Measurements from ENCODE around the gene BLM.

The BLM gene

DNA sequence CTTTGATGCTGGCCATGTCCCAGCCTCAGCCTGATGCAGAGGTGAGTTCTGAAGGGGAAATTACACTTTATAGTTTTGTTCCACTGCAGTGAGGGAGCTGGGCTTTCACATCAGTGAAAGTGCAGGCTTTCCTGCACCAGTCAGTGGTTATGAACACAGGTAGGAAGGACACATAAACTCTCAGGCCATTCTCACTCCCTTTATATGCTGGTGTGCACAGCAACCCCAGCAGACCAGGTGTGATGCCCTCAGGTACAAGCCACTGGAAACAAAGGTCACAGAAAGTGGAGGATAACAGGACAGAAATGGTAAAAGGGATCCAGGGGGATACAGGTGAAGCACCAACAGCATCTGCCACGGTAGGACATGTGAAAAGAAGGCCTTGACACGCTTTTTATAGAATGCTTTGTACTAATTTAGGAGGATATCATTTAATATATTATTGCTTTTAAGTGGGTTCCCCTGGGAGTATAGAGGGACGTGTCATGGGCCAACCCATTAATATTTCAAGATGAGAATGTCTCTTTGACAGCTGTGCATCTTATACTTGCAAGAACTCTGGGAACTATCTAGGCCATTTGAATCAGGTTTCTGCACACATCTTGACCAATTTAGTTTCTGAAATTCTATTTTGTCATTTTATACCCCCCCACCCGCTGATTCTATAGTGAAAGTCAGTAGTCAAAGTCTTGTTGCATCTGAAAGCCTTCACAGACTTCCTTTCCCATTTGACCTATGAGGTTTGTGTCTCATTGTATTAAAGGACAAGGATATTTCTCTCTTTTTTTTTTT, 25.0 kb upstream of the BLM start:
- DNase-seq: no peak

- no peak for DNase-seq
Measured at GRCh38 chr15:90694987-90695386, 22.2 kb upstream of the BLM start.

GRCh38 chr15:90697175-90697574, 20.0 kb upstream of the BLM start:
- no peak for DNase-seq

- no peak for DNase-seq
Measured at GRCh38 chr15:90698629-90699028, 18.5 kb upstream of the BLM start.

GRCh38 chr15:90701048-90701447, 16.1 kb upstream of the BLM start:
- DNase-seq: no peak

DNA sequence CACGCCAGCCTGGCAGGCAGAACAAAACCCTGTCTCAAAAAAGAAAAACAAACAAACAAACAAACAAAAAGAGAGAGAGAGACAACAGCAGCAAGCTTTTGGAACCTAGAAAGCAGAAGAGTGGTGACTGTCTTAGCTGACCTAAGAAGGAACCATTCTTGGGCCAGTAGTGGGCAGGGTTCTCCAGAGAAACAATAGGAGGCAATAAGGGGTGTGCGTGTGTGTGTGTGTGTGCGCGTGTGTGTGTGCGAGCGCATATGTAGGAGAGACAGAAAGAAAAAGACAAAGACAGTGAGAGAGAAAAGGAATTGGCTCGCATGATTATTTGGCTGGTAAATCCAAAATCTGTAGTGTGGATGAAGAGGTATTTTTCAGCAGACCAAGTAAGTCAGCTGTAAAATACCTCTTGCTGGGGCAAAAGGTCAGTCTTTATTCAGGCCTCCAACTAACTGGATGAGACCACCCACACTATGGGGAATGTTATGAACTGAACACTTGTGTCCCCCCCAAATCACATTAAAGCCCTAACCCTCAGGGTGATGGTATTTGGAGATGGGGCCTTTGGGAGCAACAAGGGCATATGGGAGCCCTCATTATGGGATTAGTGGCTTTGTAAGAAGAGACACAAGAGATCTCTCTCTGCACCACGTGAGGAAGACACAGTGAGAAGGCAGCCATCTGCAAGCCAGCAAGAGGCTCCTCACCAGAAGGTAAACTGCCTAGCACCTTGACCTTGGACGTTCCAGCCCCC, 15.1 kb upstream of the BLM start:
- DNase-seq: no peak

DNA sequence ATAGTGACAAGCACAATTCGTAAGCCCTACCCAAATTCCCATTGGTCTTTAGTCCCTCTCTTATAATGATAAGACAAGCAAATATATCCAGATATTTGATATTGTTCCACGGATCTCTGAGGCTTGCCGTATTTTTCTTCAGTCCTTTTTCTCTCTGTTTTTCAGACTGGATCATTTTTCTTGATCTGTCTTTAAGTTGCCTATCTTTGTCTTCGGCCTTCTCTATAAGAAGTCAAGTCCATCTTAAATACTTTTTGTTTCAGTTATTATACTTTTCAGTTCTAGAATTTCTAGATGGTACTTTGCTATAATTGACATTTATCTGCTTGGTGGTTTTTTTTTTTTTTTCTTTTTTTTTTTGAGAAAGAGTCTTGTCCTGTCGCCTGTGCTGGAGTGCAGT, 13.7 kb upstream of the BLM start:
- DNase-seq: no peak

- DNase-seq: no peak
Measured at GRCh38 chr15:90705212-90705611, 11.9 kb upstream of the BLM start.

DNA sequence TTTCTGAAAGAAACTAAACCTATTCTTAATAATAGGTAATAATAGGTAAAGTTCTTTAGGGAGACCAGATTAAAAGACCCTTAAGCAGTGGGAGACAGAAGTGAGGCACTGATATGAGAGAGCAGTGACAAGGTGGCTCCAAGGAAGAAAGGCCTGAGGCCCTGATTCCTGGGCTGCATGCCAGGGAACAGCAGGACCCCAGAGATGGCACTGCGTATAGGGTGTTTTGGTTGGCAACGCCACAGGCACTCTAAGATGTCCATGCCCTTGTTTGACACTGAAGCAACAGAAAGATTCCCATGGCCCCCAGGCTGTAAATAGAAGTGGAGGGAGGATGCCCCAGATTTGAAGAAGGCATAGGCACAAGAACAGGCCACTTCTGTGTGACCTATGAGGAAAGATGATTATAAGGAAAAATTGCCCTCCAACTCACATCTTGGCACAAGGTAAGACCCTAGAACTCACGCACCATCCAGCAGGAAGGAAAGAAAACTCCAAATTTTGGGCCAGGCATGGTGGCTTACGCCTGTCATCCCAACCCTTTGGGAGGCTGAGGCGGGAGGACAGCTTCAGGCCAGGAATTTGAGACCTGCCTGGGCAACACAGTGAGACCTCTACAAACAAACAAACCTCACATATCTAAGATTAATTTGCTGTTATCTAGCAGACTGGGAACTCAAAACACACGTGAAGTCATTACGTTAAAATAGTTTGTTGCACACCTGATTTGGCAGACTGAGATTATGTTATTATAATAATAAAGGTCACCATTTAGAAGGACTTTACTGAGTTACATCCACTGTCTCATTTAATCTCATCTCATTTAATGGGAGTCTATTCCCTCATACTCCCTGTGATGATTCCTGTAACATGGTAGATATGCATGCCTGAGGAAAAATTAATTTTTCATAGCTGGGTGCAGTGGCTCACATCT, 10.5 kb upstream of the BLM start:
- no peak for DNase-seq

- no peak for DNase-seq
Measured at GRCh38 chr15:90707489-90707888, 9.7 kb upstream of the BLM start.

- DNase-seq: no peak
Measured at GRCh38 chr15:90708516-90708915, 8.6 kb upstream of the BLM start.

- DNase-seq: no peak
Measured at GRCh38 chr15:90709278-90709677, 7.9 kb upstream of the BLM start.

GRCh38 chr15:90710436-90711027, 6.6 kb upstream of the BLM start:
- DNase-seq: no peak

DNA sequence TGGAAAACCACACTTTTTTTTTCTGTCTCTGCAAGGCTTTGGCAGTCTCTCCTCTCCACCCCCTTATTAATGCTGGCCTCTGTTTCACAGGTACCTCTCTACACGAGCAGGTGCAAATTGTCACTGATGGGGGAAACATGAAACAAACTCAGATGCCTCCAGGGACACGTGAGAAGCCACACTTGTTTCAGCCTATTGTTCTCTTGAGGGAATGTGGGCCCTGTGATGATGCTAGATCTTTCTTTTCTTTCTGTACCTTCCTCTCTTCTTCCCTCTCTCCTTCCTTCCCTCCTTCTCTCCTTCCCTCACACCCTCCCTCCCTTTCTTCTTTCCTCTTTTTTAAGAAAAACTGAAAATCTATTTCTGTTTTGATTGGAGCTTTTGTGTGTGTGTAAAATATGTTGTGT, 5.7 kb upstream of the BLM start:
- DNase-seq: peak; percentile 38

- DNase-seq: no peak
Measured at GRCh38 chr15:90711842-90712241, 5.3 kb upstream of the BLM start.

DNA sequence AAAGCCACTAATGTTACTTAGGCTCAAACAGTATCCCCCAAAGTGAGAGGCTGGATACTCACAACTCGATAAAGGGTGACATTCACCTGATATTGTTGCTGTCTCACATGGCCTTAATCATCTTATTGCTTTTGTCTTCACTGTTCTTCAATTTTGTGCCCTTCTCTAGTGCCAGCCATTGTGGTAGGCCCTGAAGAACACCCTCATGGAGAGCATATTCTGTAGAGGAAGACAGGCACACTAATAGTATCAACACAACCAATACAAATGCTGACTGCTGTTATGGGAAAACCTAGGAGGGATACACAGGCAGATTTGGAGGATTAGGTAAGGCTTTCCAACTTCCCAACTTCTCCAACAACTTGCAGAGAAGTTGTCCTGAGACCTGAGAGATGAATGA, 4.1 kb upstream of the BLM start:
- no peak for DNase-seq

GRCh38 chr15:90716317-90716975, 700 bp upstream of the BLM start:
- no peak for DNase-seq

DNA sequence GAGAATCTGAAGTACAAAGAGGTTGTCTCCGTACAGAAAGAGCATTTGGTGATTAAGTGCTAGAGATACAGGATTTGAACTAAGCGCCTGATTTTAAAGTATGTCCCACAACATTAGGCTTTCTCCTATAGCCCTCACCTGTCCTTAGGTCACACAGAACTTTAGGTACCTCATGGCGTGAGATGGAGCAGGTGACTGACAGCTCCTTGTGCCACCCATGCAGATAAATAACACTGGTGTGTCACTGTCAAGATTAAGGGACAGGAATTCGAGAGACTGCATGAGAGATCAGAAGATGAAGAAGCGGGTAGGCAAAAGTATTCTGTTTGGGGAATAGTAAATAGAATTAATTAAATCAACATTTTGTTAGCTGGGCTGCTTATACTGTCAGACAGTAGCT, 1.1 kb downstream of the BLM start:
- DNase-seq: no peak

- DNase-seq: no peak
Measured at GRCh38 chr15:90720131-90720530, 3.0 kb downstream of the BLM start.

- no peak for DNase-seq
Measured at GRCh38 chr15:90729261-90729660, 12.1 kb downstream of the BLM start.

DNA sequence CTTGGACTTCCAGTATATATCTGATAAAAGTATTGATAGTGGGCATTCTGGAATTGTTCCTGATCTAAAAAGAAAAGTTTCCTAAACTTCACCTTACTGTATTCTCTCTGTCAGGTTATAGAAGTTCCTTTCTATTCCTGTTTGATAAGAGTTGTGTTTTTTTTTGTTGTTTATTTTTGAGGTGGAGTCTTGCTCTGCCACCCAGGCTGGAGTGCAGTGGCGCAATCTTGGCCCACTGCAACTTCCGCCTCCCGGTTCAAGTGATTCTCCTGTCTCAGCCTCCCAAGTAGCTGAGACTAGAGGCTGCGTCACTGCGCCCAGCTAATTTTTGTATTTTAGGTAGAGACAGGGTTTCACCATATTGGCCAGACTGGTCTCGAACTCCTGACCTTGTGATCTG, 13.1 kb downstream of the BLM start:
- no peak for DNase-seq

DNA sequence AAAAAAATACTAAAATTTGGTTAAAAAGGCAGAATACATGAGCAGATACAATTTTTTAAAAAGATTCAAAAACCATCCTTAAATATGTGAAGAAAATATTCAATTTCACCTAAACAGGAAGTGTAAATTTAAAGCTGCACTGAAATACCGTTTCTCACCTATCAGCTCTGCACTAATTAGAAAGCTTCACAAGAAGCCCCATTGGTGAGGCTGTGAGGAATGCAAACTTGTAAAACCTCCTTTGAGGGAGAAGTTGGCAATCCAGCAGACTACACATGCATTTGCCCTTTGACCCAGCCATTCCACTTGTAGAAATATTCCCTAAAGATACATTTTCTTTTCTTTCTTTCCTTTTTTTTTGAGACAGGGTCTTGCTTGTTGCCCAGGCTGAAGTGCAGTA, 18.8 kb downstream of the BLM start:
- DNase-seq: no peak

All from NCI-H1436 treated with DMSO at 0.1 percent for 48 hours (cell line).